OCI-LY1 (cell line): ENCODE data around the gene C22orf39.

Experiments
- CTCF ChIP-seq: fragments of 200-600 bp; sonication (generic), shearing (Covaris generic); IDR thresholded peaks from 2 replicates; pipeline ENCODE4 v1.5.1; 2017; ENCODE audit warnings: mild to moderate bottlenecking, antibody characterized with exemption, low read length, moderate library complexity, mixed read lengths
- EZH2 ChIP-seq: fragments of 200-600 bp; sonication (generic), shearing (Covaris generic); IDR thresholded peaks from 2 replicates; pipeline ENCODE4 v1.8.0; 2017; ENCODE audit warnings: borderline replicate concordance, mixed run types, mild to moderate bottlenecking, antibody characterized with exemption, low read length, moderate library complexity, mixed read lengths

GRCh38 chr22:19447330-19448075 is at the start of gene C22orf39:
- TF ChIP-seq CTCF, result no peak
- no peak for TF ChIP-seq EZH2
